T-helper 17 cell (primary cell): ENCODE measurements around the gene MGST3. TPM values are rescaled to one million over a fixed set of nuclear protein-coding genes. Genes with fewer than 3 reads are reported as not detected.
"Not testable (repeated sequence)": the region's sequence is repeated elsewhere in the genome, so short reads cannot be mapped to it uniquely, and the experiment has no call there.

Experiments
- ATAC-seq: fragments of 150-1000 bp; cut with Tn5 transposase; 2 replicates; pipeline ENCODE4 v1.10.0; 2021; ENCODE audit warnings: mild to moderate bottlenecking, moderate library complexity
- DNase-seq, 3 donors: peaks; one replicate each; pipeline versions ENCODE4 v3.0.0 to v3.0.0-alpha.2; 2020 to 2021
- H3K9me3 ChIP-seq: one replicate; pipeline ENCODE4 v1.7.0; 2013; ENCODE audit warnings: low read length, mild to moderate bottlenecking; ENCODE audit not compliant: control insufficient read depth, poor library complexity, severe bottlenecking
- H3K27ac Mint-ChIP-seq: one replicate; pipeline ENCODE4 v1.8.0; 2022; ENCODE audit warnings: mild to moderate bottlenecking, moderate library complexity, mixed read lengths
- H3K27me3 Mint-ChIP-seq: one replicate; pipeline ENCODE4 v1.8.0; 2022; ENCODE audit warnings: mixed read lengths
- H3K36me3 Mint-ChIP-seq: one replicate; pipeline ENCODE4 v1.8.0; 2022; ENCODE audit warnings: low read depth, mixed read lengths
- H3K4me1 Mint-ChIP-seq: one replicate; pipeline ENCODE4 v1.8.0; 2022; ENCODE audit warnings: mild to moderate bottlenecking, mixed read lengths
- H3K4me3 Mint-ChIP-seq: one replicate; pipeline ENCODE4 v1.8.0; 2022; ENCODE audit warnings: mild to moderate bottlenecking, moderate library complexity, mixed read lengths
- total RNA-seq, 4 donors: library from RNA in 2 of 4; stranded (reverse) in 2 of 4; gene quantifications; one replicate each; pipeline ENCODE4 v1.2.3 and lab custom pipeline; 2022 to 2026

The MGST3 gene
- total RNA-seq, 2 donors from 2014 or later = 27.2 to 42.1 TPM

DNA sequence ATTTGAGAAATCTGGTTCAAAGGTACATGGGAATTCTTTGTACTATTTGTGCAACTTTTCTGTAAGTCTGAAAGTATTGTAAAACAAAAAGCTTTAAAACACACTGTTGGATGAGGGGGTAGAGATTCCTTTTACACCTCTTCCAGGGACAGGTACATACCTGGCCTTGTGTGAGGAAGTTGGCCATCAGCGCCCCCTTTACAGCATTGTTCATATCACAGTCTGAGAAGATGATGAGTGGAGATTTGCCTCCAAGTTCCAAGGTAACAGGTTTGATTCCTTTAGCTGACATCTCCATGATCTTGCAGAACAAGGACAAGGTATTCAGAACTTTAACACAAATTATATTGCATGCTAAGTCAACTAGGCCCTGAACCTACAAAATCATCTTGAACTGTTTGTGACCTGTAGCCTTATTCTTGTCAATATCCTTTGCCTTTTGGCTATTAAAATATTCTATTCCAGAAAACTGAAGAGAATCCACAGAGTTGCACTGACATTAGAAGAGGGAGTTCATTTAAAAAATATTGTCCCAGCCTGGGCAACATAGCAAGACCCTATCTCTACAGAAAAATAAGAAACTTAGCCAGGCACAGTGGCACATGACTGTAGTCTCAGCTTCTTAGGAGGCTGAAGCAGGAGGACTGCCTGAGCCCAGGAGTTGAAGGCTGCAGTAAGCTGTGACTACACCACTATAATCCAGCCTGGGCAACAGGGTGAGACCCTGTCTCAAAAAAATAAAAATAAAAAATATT lies 48.4 kb downstream of the MGST3 start:
- H3K36me3 Mint-ChIP-seq = peaks cover 13% of the 10 kb centered on the region
- peak overlapping the region; percentile 53 for H3K27ac Mint-ChIP-seq
- ATAC-seq = no peak
- no peaks in the 10 kb centered on the region for H3K27me3 Mint-ChIP-seq
- no peaks in the 10 kb centered on the region for H3K9me3 ChIP-seq
- peaks cover 12% of the 10 kb centered on the region for H3K4me1 Mint-ChIP-seq
- H3K4me3 Mint-ChIP-seq = no peak overlapping the region
- no peak for DNase-seq

DNA sequence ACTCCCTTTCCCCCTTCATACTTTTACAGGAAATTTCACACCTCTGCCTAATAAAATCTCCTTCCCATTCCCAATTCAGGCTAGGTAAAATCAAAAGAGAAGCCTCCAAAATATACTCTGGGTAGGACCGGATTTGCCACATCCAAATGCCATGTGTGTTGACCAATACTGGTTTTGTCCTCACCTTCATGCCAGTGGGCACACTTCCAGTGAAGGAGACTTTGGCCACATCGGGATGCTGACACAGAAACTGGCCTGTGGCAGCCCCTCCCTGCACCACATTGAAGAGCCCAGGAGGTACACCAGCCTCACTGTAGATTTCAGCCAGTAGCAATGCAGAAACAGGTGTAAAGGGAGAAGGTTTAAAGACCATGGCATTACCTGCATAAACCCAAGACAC lies 49.3 kb downstream of the MGST3 start:
- DNase-seq = no peak
- H3K27me3 Mint-ChIP-seq = no peaks in the 10 kb centered on the region
- peaks cover 14% of the 10 kb centered on the region for H3K36me3 Mint-ChIP-seq
- H3K4me1 Mint-ChIP-seq = peaks cover 15% of the 10 kb centered on the region
- peak overlapping the region; percentile 53 for H3K27ac Mint-ChIP-seq
- H3K4me3 Mint-ChIP-seq = no peak overlapping the region
- ATAC-seq = no peak
- no peaks in the 10 kb centered on the region for H3K9me3 ChIP-seq

DNA sequence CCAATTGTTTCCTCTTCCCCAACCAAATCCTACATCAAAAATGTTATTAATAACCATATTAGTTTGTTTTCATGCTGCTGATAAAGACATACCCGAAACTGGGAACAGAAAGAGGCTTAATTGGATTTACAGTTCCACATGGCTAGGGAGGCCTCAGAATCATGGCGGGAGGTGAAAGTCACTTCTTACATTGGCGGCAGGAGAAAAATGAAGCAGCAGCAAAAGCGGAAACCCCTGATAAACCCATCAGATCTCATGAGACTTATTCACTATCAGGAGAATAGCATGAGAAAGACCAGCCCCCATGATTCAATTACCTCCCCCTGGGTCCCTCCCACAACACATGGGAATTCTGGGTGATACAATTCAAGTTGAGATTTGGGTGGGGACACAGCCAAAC lies 49.7 kb downstream of the MGST3 start:
- not testable (repeated sequence) for H3K4me3 Mint-ChIP-seq, H3K27ac Mint-ChIP-seq
- peaks cover 19% of the 10 kb centered on the region for H3K4me1 Mint-ChIP-seq

DNA sequence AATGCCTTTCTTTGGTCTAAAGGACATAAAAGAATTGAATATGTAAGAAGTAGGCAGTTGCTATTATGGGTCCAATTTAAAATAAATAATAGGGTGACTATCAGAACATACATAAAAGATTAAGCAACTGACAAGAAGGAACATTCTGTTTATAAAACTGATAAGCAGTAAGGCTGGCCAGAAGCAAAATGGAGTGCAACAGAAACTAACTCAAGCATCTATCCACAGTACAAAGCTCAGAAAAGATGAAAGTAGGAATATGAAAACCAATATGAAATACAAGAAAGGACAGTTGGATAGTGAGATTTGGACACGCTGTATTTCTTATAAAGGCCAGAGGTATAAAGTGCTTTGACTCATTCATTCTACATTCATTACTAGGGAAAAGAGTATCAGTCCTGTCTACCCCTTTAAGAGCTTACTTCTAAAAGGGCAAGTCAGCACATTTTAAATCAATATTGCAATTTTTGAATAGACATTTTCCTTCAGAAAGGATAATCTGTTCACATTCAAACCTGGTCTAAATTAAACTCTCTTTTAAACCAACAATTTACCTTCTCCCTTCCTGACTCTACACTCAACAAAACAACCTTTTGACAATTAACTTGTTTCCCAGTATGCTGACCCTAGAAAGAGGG lies 52.9 kb downstream of the MGST3 start:
- Mint-ChIP-seq H3K4me1 (peaks cover 33% of the 10 kb centered on the region), H3K36me3 (peaks cover 11% of the 10 kb centered on the region), H3K27me3 (no peaks in the 10 kb centered on the region), H3K27ac (peak overlapping the region; percentile 81), H3K4me3 (no peak overlapping the region)
- DNase-seq (no peak), ATAC-seq (no peak)
- no peaks in the 10 kb centered on the region for H3K9me3 ChIP-seq

More for the DNA sequence above, 49.7 kb downstream of the MGST3 start:
- peaks cover 16% of the 10 kb centered on the region for H3K36me3 Mint-ChIP-seq
- not testable (repeated sequence) for H3K9me3 ChIP-seq, H3K27me3 Mint-ChIP-seq, ATAC-seq, DNase-seq

DNA sequence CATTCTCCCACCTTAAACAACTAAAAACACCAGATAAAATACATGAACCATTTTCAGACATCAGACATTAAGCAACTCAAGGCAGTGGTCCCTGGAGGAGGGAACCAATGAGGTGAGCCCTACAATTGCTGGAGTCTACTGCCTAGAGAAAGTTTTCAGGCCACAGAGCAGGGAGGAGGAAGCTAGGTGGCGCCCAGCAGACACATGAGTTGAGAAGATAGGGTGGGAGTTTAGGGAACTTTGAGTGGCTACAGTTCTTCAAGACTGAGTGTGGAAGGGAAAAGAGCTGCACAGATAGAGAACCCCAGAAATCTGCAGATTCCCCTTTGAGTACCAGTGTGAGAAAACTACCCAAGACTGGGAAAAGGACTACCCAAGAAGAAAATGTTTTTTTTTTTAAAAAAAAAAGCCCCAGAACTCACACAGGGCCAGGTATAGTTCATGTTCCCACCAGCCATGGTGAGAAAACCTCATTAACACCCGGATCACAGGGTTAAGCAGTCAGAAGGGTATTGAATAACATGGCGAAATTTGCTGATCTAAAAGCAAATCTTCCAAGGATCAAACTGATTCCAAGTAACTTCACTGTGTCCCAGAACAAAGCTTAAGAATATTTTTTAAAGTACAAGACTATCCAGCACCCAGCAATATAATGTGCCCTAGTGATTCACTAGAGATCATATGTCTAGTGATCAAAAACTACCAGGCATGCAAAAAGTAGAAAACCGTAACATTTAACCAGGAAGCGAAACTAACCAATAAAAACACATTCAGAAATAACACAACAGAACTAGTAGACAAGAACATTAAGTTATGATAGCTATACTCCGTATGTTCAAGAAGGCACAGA lies 55.3 kb downstream of the MGST3 start:
- DNase-seq (no peak), ATAC-seq (peak; percentile 42)
- H3K27ac Mint-ChIP-seq = peak overlapping the region; percentile 81
- no peaks in the 10 kb centered on the region for H3K9me3 ChIP-seq
- H3K4me1 Mint-ChIP-seq = peaks cover 35% of the 10 kb centered on the region
- H3K4me3 Mint-ChIP-seq = peak overlapping the region; percentile 4
- H3K27me3 Mint-ChIP-seq = no peaks in the 10 kb centered on the region
- H3K36me3 Mint-ChIP-seq = peaks cover 9% of the 10 kb centered on the region

- no peak overlapping the region for H3K4me3 Mint-ChIP-seq
- DNase-seq (no peak), ATAC-seq (no peak)
- no peaks in the 10 kb centered on the region for H3K9me3 ChIP-seq
- H3K27me3 Mint-ChIP-seq = no peaks in the 10 kb centered on the region
- H3K4me1 Mint-ChIP-seq = peaks cover 42% of the 10 kb centered on the region
- H3K36me3 Mint-ChIP-seq = peaks cover 6% of the 10 kb centered on the region
- peak overlapping the region; percentile 81 for H3K27ac Mint-ChIP-seq
These were observed 56.0 kb downstream of the MGST3 start for GRCh38 chr1:165686971-165687433.

DNA sequence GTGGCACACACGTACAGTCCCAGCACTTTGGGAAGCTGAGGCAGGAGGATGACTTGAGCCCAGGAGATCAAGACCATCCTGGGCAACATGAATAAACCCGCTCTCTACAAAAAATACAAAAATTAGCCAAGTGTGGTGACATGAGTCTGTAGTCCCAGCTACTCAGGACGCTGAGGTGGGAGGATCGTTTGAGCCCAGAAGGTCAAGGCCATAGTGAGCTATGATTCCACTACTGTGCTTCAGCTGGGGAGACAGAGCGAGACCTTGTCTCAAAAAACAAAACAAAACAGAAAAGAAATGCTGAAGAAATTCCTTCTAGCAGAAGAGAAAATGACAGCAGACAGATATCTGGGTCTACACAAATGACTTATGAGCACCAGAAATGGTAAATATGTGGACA lies 57.0 kb downstream of the MGST3 start:
- H3K9me3 ChIP-seq = no peaks in the 10 kb centered on the region
- Mint-ChIP-seq H3K27ac (no peak overlapping the region), H3K4me3 (no peak overlapping the region), H3K4me1 (peaks cover 46% of the 10 kb centered on the region), H3K27me3 (no peaks in the 10 kb centered on the region), H3K36me3 (peaks cover 5% of the 10 kb centered on the region)
- ATAC-seq = no peak
- no peak for DNase-seq

DNA sequence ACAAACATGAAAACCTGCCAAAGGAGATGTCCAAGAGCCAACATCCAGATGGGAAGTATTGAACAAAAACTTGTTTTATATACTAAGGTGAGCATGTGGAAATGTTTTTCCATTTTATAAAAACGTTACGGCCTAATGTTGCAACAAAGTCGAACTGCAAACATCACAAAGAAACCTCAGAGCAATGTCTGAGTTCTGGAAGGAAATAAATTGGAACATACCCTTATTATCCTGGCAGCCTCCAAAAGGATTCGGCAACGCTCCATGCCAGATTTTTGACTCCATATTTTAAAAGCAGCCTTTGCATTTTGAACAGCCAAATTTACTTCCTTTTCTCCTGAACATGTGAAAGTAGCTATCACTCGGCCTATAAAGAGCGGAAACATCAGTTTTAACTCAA lies 64.0 kb downstream of the MGST3 start:
- Mint-ChIP-seq H3K27me3 (no peaks in the 10 kb centered on the region), H3K36me3 (peaks cover 2% of the 10 kb centered on the region), H3K27ac (no peak overlapping the region), H3K4me3 (no peak overlapping the region), H3K4me1 (peaks cover 37% of the 10 kb centered on the region)
- DNase-seq = no peak
- no peak for ATAC-seq
- no peaks in the 10 kb centered on the region for H3K9me3 ChIP-seq

DNA sequence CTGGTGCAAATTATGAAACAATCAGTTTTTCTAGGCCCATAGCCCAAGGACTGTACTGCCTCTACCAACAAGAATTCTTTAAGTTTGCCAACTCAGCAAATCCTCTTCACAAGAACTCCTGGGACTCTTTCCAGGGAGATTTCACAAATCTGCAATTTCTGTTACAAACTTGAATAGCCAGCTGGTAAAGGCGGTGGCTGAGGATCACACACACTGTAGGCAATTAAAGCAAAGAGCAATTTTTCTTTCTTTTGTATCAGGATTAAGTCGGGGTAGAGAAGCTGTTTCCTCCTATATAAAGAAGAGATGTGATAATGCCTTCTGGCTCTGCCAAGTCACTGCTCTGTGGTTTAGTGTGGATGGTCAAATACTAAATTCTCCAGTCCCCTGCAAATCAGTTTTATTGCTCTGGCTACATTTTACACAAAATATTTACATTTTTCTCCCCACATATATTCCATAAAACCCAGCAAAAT lies 65.6 kb downstream of the MGST3 start:
- Mint-ChIP-seq H3K27ac (peak overlapping the region; percentile 97), H3K4me3 (peak overlapping the region; percentile 98), H3K4me1 (peaks cover 30% of the 10 kb centered on the region), H3K36me3 (peaks cover 2% of the 10 kb centered on the region), H3K27me3 (no peaks in the 10 kb centered on the region)
- no peak for ATAC-seq
- no peaks in the 10 kb centered on the region for H3K9me3 ChIP-seq
- DNase-seq = no peak

GRCh38 chr1:165697491-165697880 lies 66.5 kb downstream of the MGST3 start:
- peak overlapping the region; percentile 97 for H3K27ac Mint-ChIP-seq
- DNase-seq (no peak), ATAC-seq (no peak)
- H3K27me3 Mint-ChIP-seq = no peaks in the 10 kb centered on the region
- H3K36me3 Mint-ChIP-seq = peaks cover 2% of the 10 kb centered on the region
- no peaks in the 10 kb centered on the region for H3K9me3 ChIP-seq
- peak overlapping the region; percentile 98 for H3K4me3 Mint-ChIP-seq
- peaks cover 22% of the 10 kb centered on the region for H3K4me1 Mint-ChIP-seq

- no peaks in the 10 kb centered on the region for H3K27me3 Mint-ChIP-seq
- no peaks in the 10 kb centered on the region for H3K36me3 Mint-ChIP-seq
- DNase-seq (peak; percentile 73 to 84 (median 82)), ATAC-seq (peak; percentile 91)
- peaks cover 22% of the 10 kb centered on the region for H3K4me1 Mint-ChIP-seq
- H3K4me3 Mint-ChIP-seq = peak within 1 kb of the TSS; percentile 98
- H3K27ac Mint-ChIP-seq = peak within 1 kb of the TSS; percentile 97
- H3K9me3 ChIP-seq = no peaks in the 10 kb centered on the region
These were observed 67.1 kb downstream of the MGST3 start, which contains the start of gene ALDH9A1 for GRCh38 chr1:165697881-165698760. ALDH9A1 (minus strand) TSS chr1:165698562; CDS start chr1:165698558, 4 bp downstream.

GRCh38 chr1:165698761-165699052 lies 67.7 kb downstream of the MGST3 start:
- no peak for DNase-seq
- peaks cover 24% of the 10 kb centered on the region for H3K4me1 Mint-ChIP-seq
- H3K27me3 Mint-ChIP-seq = no peaks in the 10 kb centered on the region
- ATAC-seq = no peak
- H3K36me3 Mint-ChIP-seq = no peaks in the 10 kb centered on the region
- no peaks in the 10 kb centered on the region for H3K9me3 ChIP-seq
- peak overlapping the region; percentile 98 for H3K4me3 Mint-ChIP-seq
- peak overlapping the region; percentile 97 for H3K27ac Mint-ChIP-seq
